ENCODE results near the gene CILP2. TPM values are rescaled to one million over a fixed set of nuclear protein-coding genes. Genes with fewer than 3 reads are reported as not detected.

The CILP2 gene
- total and polyA plus RNA-seq, 9 of the 15 experiments (the other 6 are each of a cell fraction or from before 2014, with no cell fraction given), result 0.04 to 0.35 (median 0.05) TPM; not detected in 2

- H3K9ac ChIP-seq (ENCODE audit: insufficient read depth in 1 of 2, low read depth in 2 of 2, low read length in 2 of 2), result peak overlapping the region in 1 of 2 experiments; percentile 68; a peak in 1 of 4 replicates
- no TSS peak for BruUV-seq (replicated peaks)
- TF ChIP-seq VEZF1 (CRISPR knock-in tag; IDR thresholded peaks at IDR 0.05) (no peak), ZNF77 (CRISPR knock-in tag; IDR thresholded peaks at IDR 0.05) (no peak), CTBP1 (IDR thresholded peaks at IDR 0.05; ENCODE audit: borderline replicate concordance) (0 out of 2 replicates have a peak, but pooled peaks have one; percentile 19), PHF8 (IDR thresholded peaks at IDR 0.05; ENCODE audit: borderline replicate concordance, low read length) (peak; percentile 18; the same call in 1 of the 2 replicates), ZNF263 (CRISPR knock-in tag; IDR thresholded peaks at IDR 0.05; ENCODE audit: borderline replicate concordance) (peak; percentile 59; the same call in 1 of the 2 replicates), CHD7 (IDR thresholded peaks at IDR 0.05; ENCODE audit: low read depth, low read length) (no peak)
Measured at GRCh38 chr19:19540715-19541515, 2.9 kb downstream of the CILP2 start.

More at GRCh38 chr19:19540715-19541515, 2.9 kb downstream of the CILP2 start:
- Histone ChIP-seq H3K36me3 (ENCODE audit: control insufficient read depth, insufficient read depth, low read length) (no peaks in the 10 kb centered on the region), H3K4me2 (ENCODE audit: insufficient read depth, low read length) (peak overlapping the region; percentile 62), H3K4me1 (replicated peaks in 1 of 2; ENCODE audit: control insufficient read depth in 2 of 2, insufficient read depth in 2 of 2, low read length in 2 of 2) (peaks cover 2 to 71% of the 10 kb centered on the region in 2 experiments; a peak in 2 of 5 replicates), H4K20me1 (replicated peaks; ENCODE audit: control insufficient read depth, insufficient read depth, low read length) (no peaks in the 10 kb centered on the region), H3K4me3 (peak overlapping the region; percentile 34), H2AFZ (ENCODE audit: low read depth, low read length) (peak overlapping the region; percentile 79), H3K79me2 (ENCODE audit: control insufficient read depth, insufficient read depth, low read length) (no peaks in the 10 kb centered on the region), H3K27ac (ENCODE audit: extremely low read depth, low read depth, low read length) (peak overlapping the region; percentile 43; the same call in 2 of the 3 replicates), H3K9me3 (replicated peaks; ENCODE audit: control insufficient read depth, insufficient read depth, low read depth, low read length) (no peaks in the 10 kb centered on the region; the same call in 1 of the 2 replicates), H3K9me1 (ENCODE audit: control insufficient read depth, insufficient read depth, low read length) (no peaks in the 10 kb centered on the region), H3K27me3 (ENCODE audit: control insufficient read depth in 2 of 2, insufficient read depth in 2 of 2, low read length in 2 of 2) (0 out of 5 replicates have a peak, but pooled peaks cover 0 to 8% of the 10 kb centered on the region in 2 experiments)
- peak; percentile 94 for FAIRE-seq
- peak; percentile 98 for ATAC-seq
- intact Hi-C loops (cut with micrococcal nuclease), result no loop called here
- 46% methylated on average over 21 of the region's 45 CpGs for WGBS (ENCODE audit: insufficient coverage, low coverage, missing lambda C conversion rate)
- ChIA-PET POLR2A (interaction anchor here (0.6 to 1.0 kb wide), 4 partner anchors 8 to 407 kb away, joined by 3 to 5 read pairs (median 4); partner anchors contain the start of gene YJEFN3), CTCF (ENCODE audit: low intra/inter-chr PET ratio) (no interaction called here)
- in situ Hi-C loops (cut with MboI), result loop anchor here (25.0 kb wide), 1 partner anchor 96 kb away; the partner anchor contains the start of genes GMIP and LPAR2
- peak; percentile 88 to 94 (median 92) for DNase-seq (ENCODE audit: extremely low read depth in 1 of 4, low spot score in 3 of 4)

Data from K562 (cell line).